ENCODE measurements around the gene S100P.

- no peak for TF ChIP-seq POLR2A (IDR thresholded peaks at IDR 0.05; ENCODE audit: low read depth, low read length)
- TF ChIP-seq POLR2AphosphoS5 (IDR thresholded peaks at IDR 0.05; ENCODE audit: low read depth, low read length), result no peak
- TF ChIP-seq TAF1 (IDR thresholded peaks at IDR 0.05; ENCODE audit: borderline replicate concordance, low read depth, low read length), result no peak
These were observed 25.4 kb downstream of the S100P start for GRCh38 chr4:6718932-6719610.

All from GM12892 (cell line).